Omental fat pad (tissue), 4 donors: Measurements from ENCODE around the gene C5orf15. TPM values are rescaled to one million over a fixed set of nuclear protein-coding genes. Genes with fewer than 3 reads are reported as not detected.

Source experiments
- ATAC-seq: fragments of 150-250 bp; one replicate; pipeline ENCODE4 v1.9.1; 2016; ENCODE audit warnings: mild to moderate bottlenecking, moderate library complexity; ENCODE audit not compliant: low FRiP score
- DNase-seq: peaks from one replicate; pipeline ENCODE4 v3.0.0-alpha.2; 2019; ENCODE audit warnings: low spot score
- total RNA-seq, 4 donors: library from RNA; depleted of rRNA; stranded (reverse); fragments of >200 nt; gene quantifications; one replicate each; pipeline ENCODE4 v1.1.0, GENCODE V29; 2016
- TF ChIP-seq, protein P1 (sequence below), 3 donors: fragments of 450-650 bp; IDR thresholded peaks; one replicate each; pipeline ENCODE4 v1.5.1; 2016 to 2017; ENCODE audit warnings: antibody characterized with exemption in 3 of 3, mild to moderate bottlenecking in 3 of 3, moderate library complexity in 2 of 3

The C5orf15 gene
- total RNA-seq, 4 donors from 2014 or later: 31.3 to 53.1 (median 41.2) TPM

GRCh38 chr5:133926489-133927299, 41.7 kb downstream of the C5orf15 start:
- ATAC-seq (no peak), DNase-seq (no peak)
- TF ChIP-seq, protein P1, sequence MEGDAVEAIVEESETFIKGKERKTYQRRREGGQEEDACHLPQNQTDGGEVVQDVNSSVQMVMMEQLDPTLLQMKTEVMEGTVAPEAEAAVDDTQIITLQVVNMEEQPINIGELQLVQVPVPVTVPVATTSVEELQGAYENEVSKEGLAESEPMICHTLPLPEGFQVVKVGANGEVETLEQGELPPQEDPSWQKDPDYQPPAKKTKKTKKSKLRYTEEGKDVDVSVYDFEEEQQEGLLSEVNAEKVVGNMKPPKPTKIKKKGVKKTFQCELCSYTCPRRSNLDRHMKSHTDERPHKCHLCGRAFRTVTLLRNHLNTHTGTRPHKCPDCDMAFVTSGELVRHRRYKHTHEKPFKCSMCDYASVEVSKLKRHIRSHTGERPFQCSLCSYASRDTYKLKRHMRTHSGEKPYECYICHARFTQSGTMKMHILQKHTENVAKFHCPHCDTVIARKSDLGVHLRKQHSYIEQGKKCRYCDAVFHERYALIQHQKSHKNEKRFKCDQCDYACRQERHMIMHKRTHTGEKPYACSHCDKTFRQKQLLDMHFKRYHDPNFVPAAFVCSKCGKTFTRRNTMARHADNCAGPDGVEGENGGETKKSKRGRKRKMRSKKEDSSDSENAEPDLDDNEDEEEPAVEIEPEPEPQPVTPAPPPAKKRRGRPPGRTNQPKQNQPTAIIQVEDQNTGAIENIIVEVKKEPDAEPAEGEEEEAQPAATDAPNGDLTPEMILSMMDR (IDR thresholded peaks at IDR 0.05): no peak

DNA sequence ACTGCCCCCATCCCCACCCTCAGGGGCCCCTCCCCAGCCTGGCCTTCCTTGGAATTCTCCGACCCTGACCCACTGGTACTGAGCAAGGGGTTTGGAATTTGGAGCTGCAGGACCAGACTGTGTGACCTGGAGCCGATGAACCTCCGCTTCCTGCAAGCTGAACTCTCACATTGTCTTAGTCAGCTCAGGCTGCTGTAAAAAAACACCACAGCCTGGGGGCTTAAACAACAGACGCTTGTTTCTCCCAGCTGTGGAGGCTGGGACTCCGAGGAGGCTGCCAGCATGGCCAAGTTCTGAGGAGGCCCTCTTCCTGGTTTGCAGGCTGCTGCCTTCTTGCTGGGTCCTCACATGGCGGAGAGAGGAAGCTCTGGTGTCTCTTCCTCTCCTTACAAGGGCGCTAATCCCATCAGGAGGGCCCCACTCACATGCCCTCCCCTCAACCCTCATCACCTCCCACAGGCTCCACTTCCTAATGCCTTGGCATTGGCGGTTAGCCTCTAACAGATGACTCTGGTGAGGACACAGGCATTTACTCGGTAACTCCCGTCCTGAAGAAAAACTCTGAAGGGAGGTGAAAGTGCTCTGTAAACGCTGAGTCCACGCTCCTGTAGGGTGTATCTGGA, 42.4 kb downstream of the C5orf15 start:
- TF ChIP-seq, protein P1 (IDR thresholded peaks at IDR 0.05): no peak
- ATAC-seq (no peak), DNase-seq (no peak)

- DNase-seq: no peak
- ATAC-seq: no peak
- TF ChIP-seq, protein P1 (IDR thresholded peaks at IDR 0.05): no peak
Measured at GRCh38 chr5:133925269-133925668, 43.2 kb downstream of the C5orf15 start.

DNA sequence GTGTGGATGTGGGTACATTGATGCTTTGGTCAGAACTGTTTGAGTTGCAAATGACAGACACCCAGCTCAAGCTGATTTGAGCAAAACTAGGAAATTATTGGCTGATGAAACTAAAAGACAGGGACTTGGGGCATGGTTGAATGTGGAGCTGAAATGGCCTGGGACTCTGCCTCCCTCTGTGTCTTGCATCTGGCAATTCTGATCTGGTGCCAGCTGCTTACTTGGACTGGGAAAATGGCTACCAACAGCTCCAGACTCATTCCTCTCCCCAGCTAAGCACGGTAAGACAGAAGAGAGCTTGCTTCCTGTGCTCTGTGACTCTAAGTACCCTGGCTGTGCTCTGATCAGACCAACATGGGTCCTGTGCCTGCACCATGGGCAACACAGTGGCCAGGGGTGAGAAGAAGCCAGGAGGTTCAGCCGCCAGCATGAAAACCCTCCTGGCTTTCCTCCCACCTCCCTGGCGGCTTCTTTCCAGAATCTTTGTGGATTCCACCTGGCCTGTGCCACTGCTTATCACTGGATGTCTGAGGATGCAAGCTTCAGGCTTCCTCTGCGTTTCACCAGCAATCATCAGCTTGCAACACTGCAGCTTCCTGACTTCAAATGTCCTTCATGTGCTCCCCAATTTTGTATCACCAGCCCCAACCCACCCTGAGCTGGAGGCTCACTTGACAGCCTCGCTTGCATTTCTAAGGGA, 44.1 kb downstream of the C5orf15 start:
- DNase-seq (no peak), ATAC-seq (no peak)
- TF ChIP-seq, protein P1 (IDR thresholded peaks at IDR 0.05): no peak

DNA sequence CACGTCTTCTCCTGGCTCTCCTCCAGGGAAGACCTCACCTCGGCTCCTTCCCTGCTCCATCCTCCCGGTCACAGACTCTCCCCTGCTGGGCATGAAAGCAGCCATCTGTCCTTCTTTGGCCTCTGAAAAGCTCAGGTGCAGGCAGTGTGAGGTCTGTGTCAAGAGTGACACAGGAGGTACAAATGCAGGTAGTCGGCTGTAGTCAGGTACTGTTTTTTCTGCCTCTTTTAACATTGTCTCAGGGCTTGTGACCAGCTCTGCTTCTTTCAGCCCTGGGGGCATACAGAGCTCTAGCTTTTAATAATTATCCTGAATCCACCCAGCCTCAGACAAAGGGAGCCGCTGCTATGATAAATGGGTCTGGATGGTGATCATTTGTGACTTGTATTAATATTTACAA, 46.4 kb downstream of the C5orf15 start:
- DNase-seq (no peak), ATAC-seq (no peak)
- TF ChIP-seq, protein P1 (IDR thresholded peaks at IDR 0.05): no peak

DNA sequence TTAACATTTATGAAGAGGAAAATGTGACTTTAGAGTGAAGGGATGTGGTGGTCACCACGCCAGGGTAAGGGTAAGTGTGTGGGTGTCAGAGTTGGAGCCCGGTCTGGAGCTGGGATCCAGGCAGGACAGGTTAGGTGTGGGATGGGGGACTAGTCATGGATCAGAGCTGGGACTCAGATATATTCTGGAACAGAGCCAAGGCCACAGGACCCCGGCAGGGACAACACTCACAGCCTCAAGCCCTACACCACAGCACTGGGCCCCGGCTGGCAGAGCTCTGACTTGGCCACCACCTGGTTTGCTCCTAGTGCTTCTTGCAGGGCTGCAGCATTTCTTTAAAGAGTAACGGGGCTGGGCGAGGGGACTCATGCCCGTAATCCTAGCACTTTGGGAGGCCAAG, 47.4 kb downstream of the C5orf15 start:
- no peak for ATAC-seq
- DNase-seq: no peak
- TF ChIP-seq, protein P1 (IDR thresholded peaks at IDR 0.05): no peak
